DND-41 (cell line): Measurements from ENCODE around the gene TMEM121.

ENCODE experiments used
- EZH2 ChIP-seq: IDR thresholded peaks from 3 replicates; pipeline ENCODE4 v1.6.1; 2012; ENCODE audit warnings: borderline replicate concordance, low read depth, mild to moderate bottlenecking, moderate library complexity, low read length, inconsistent platforms; ENCODE audit not compliant: severe bottlenecking
- TF ChIP-seq, protein P1 (sequence below): IDR thresholded peaks from 2 replicates; pipeline ENCODE4 v1.5.1; 2012; ENCODE audit warnings: borderline replicate concordance, low read length, moderate library complexity, mild to moderate bottlenecking; ENCODE audit not compliant: poor library complexity, severe bottlenecking; ENCODE audit errors: extremely low read depth

GRCh38 chr14:105492971-105493871, 33.2 kb upstream of the TMEM121 start:
- TF ChIP-seq, protein P1, sequence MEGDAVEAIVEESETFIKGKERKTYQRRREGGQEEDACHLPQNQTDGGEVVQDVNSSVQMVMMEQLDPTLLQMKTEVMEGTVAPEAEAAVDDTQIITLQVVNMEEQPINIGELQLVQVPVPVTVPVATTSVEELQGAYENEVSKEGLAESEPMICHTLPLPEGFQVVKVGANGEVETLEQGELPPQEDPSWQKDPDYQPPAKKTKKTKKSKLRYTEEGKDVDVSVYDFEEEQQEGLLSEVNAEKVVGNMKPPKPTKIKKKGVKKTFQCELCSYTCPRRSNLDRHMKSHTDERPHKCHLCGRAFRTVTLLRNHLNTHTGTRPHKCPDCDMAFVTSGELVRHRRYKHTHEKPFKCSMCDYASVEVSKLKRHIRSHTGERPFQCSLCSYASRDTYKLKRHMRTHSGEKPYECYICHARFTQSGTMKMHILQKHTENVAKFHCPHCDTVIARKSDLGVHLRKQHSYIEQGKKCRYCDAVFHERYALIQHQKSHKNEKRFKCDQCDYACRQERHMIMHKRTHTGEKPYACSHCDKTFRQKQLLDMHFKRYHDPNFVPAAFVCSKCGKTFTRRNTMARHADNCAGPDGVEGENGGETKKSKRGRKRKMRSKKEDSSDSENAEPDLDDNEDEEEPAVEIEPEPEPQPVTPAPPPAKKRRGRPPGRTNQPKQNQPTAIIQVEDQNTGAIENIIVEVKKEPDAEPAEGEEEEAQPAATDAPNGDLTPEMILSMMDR, result peak; percentile 28
- TF ChIP-seq EZH2, result no peak
